T-helper 1 cell treated with Interleukin-12 subunit alpha and Interleukin-12 subunit beta and Interleukin-4 antibody, amounts not matched to agents 30 μg/mL and 1 μg/mL, for 36 hours (primary cell): ENCODE results near the gene DDX59.

Experiments
- H3K27ac Mint-ChIP-seq: one replicate; pipeline ENCODE4 v1.8.0; 2021; ENCODE audit warnings: mild to moderate bottlenecking, mixed read lengths
- H3K27me3 Mint-ChIP-seq: one replicate; pipeline ENCODE4 v1.8.0; 2021; ENCODE audit warnings: low read depth, mixed read lengths
- H3K36me3 Mint-ChIP-seq: one replicate; pipeline ENCODE4 v1.8.0; 2021; ENCODE audit warnings: low read depth, mixed read lengths
- H3K4me1 Mint-ChIP-seq: one replicate; pipeline ENCODE4 v1.8.0; 2021; ENCODE audit warnings: low read depth, mixed read lengths
- H3K4me3 Mint-ChIP-seq: one replicate; pipeline ENCODE4 v1.8.0; 2021; ENCODE audit warnings: mild to moderate bottlenecking, moderate library complexity, mixed read lengths
- H3K9me3 Mint-ChIP-seq: one replicate; pipeline ENCODE4 v1.8.0; 2021; ENCODE audit warnings: mixed read lengths

DDX59 gene

DNA sequence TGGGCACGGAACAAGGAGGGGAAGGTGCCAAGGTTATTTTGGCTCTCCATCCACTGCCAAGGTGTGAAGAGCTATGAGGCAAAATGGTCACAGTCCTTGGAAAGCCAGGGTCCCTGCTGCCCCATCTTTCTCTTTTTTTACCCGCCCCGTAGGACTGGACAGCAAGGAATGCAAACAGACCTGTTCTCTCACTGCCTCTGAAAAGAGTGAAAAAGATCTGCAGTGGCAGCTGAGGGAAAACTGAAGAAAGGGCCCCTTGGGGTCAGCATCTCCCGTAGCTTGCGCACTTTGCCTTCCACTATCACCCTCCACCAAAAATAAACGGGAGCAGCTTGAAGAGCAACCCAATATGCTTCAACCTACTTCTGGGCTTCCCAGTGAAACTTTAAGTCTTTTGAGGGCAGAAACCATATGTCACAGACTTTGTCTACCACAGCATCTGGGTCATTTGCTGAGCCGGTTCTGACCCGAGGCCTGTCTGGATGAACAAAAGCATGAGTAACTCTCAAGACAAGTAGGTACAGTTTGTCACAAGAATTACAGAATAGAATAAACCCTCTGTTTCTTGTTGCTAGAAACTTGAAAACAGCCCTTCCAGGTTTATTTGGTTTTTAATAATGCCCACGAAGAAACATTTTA is 39.7 kb downstream of the DDX59 start:
- Mint-ChIP-seq H3K4me1 (peaks cover 28% of the 10 kb centered on the region), H3K9me3 (no peaks in the 10 kb centered on the region), H3K27me3 (no peaks in the 10 kb centered on the region), H3K36me3 (no peaks in the 10 kb centered on the region), H3K4me3 (no peak overlapping the region), H3K27ac (no peak overlapping the region)

DNA sequence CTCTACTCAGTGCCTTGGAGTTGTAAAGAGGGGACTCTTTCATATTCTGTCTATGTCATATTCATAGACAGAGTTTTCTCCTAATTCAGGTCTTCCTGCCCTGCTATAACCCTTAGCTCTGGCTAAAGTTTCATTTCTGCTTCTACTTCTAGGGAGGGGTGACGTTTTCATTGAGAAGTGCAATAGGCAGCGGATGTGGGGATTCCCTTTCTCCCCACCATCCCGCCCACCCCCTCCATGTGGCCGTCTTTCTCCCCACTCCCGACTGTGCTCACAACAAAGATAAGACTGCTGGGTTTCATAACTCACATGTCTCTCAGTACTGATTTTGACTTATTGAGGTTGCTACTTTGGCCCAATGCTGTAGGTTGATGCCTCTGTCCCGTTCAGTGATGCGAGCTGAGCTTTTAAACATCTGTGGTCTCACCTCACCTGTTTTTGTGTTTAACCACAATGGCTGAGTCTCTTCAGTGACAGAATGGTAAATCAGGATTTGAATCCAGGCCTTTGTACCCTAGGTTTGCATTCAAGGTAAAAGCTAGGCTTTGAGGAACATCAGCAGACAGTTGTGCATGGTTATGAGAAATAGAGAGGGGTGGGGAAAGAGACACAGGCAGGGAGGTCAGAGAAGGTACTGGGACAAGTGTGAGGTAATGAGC is 41.4 kb downstream of the DDX59 start:
- peak overlapping the region; percentile 77 for H3K27ac Mint-ChIP-seq
- H3K36me3 Mint-ChIP-seq = no peaks in the 10 kb centered on the region
- no peaks in the 10 kb centered on the region for H3K9me3 Mint-ChIP-seq
- peak overlapping the region; percentile 59 for H3K4me3 Mint-ChIP-seq
- peaks cover 33% of the 10 kb centered on the region for H3K4me1 Mint-ChIP-seq
- no peaks in the 10 kb centered on the region for H3K27me3 Mint-ChIP-seq

DNA sequence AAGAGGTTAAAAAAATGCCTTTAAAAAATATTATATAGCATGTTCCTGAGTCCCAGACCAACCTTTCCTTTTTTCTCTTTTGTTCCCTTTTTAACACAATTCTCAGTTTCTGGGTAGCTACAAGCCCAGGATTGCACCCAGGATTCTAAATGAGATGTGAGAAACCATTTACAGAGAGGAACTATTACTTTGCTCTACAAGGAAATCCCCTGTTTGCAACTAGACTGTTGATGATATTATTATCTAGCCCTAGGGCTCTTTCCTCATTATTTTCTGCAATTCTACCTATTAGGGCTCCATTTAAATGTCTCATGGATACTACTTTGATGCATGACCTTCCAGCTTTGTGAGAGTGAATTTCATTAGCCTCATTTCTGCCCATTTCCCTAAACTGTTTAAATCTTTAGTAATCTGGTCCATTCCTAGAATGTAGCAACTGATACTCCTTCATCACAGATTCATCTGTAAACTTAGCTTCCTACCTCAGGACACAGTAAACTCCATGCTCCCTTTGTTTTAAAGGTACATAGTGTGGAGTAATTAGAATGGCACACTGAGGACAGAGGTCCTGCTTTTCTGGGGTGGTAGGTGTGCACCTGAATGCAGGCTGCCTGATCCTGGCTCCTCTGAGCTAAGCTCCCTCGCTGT is 42.0 kb downstream of the DDX59 start:
- peaks cover 33% of the 10 kb centered on the region for H3K4me1 Mint-ChIP-seq
- H3K27ac Mint-ChIP-seq = peak overlapping the region; percentile 77
- H3K36me3 Mint-ChIP-seq = no peaks in the 10 kb centered on the region
- H3K4me3 Mint-ChIP-seq = peak overlapping the region; percentile 59
- H3K9me3 Mint-ChIP-seq = no peaks in the 10 kb centered on the region
- no peaks in the 10 kb centered on the region for H3K27me3 Mint-ChIP-seq

DNA sequence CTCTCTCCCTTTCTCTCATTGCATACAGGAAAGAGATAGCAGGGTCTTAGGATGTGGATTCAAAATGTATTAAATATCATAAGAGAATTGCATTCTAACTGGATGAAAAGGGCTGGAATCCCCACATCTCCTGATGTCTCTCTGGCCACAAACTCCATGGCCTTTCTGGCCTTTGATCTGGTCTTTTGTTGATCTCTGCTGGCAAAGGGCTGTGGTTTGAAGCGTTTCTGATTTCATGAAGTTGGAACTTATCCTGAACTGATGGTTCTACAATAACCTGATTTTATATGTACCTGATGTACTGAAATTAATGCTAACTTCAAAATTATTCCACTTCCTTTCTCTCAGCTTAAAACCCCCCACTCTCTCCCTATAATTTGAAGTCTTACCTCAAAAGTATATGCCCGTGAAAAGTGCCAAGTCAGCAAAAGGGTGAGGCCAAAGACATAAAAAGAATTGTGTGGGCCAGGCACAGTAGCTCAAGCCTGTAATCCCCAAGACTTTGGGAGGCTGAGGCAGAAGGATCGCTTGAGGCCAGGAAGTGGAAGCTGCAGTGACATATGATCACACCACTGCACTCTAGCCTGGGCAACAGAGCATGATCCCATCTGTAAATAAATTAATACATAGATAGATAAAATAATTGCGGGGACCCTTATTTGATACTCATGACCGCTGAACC is 42.7 kb downstream of the DDX59 start:
- peak overlapping the region; percentile 5 for H3K27ac Mint-ChIP-seq
- peaks cover 33% of the 10 kb centered on the region for H3K4me1 Mint-ChIP-seq
- H3K27me3 Mint-ChIP-seq = no peaks in the 10 kb centered on the region
- no peaks in the 10 kb centered on the region for H3K9me3 Mint-ChIP-seq
- peak overlapping the region; percentile 23 for H3K4me3 Mint-ChIP-seq
- no peaks in the 10 kb centered on the region for H3K36me3 Mint-ChIP-seq

DNA sequence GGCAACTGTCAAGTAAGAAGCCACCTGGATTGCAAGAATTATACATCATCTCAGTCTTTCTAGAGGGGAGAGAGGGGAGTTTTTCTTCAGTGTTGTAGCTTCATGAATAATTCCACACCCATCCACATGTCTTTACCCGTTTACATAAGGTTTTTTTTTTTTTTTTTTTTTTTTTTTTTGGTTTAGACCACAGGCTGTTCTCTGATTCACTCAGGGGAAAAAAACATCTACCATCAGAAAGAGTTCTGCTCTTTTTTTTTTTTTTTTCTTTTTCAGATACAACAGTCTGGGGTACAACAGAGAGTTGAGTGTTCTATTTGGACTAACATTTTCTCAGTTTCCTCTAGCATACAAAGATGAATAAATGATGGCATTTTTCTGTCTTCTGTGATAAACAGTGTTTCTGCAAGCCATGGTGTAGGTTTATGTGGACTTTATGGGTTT is 44.3 kb downstream of the DDX59 start:
- H3K27ac Mint-ChIP-seq = peak overlapping the region; percentile 53
- no peaks in the 10 kb centered on the region for H3K9me3 Mint-ChIP-seq
- peak overlapping the region; percentile 27 for H3K4me3 Mint-ChIP-seq
- H3K4me1 Mint-ChIP-seq = peaks cover 37% of the 10 kb centered on the region
- no peaks in the 10 kb centered on the region for H3K27me3 Mint-ChIP-seq
- H3K36me3 Mint-ChIP-seq = no peaks in the 10 kb centered on the region

DNA sequence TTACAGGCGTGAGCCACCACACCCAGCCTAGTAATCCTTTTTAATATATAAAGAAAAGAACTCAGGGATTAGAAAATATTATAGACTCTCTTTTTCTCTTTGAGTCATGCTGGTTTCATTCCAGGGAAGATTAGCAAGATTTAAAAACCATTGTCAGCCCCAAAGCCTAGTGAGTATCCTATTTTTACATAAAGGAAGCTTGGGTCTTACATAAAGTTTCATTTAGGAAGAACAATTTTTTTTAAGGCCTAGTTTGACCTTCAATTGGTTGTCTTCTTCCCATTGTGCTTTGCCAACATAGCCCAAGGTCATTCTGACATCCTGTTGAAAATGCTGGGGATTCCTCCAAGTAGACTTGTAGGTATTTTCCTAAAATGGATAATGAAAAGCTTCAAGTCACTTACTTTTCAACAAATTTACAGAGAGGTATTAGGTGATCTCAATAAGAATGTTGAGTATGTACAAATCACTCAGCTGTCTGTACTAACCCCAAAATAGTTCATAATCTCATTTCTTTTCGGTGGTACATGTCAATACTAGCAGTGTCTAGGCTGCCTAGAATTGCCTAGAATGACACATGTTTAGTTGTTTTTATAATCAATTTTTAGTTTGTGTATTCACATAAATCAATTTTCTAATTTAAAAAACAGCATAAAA is 44.9 kb downstream of the DDX59 start:
- H3K27me3 Mint-ChIP-seq = no peaks in the 10 kb centered on the region
- H3K27ac Mint-ChIP-seq = peak overlapping the region; percentile 53
- H3K4me3 Mint-ChIP-seq = peak overlapping the region; percentile 27
- H3K9me3 Mint-ChIP-seq = no peaks in the 10 kb centered on the region
- H3K4me1 Mint-ChIP-seq = peaks cover 38% of the 10 kb centered on the region
- H3K36me3 Mint-ChIP-seq = peaks cover 2% of the 10 kb centered on the region

DNA sequence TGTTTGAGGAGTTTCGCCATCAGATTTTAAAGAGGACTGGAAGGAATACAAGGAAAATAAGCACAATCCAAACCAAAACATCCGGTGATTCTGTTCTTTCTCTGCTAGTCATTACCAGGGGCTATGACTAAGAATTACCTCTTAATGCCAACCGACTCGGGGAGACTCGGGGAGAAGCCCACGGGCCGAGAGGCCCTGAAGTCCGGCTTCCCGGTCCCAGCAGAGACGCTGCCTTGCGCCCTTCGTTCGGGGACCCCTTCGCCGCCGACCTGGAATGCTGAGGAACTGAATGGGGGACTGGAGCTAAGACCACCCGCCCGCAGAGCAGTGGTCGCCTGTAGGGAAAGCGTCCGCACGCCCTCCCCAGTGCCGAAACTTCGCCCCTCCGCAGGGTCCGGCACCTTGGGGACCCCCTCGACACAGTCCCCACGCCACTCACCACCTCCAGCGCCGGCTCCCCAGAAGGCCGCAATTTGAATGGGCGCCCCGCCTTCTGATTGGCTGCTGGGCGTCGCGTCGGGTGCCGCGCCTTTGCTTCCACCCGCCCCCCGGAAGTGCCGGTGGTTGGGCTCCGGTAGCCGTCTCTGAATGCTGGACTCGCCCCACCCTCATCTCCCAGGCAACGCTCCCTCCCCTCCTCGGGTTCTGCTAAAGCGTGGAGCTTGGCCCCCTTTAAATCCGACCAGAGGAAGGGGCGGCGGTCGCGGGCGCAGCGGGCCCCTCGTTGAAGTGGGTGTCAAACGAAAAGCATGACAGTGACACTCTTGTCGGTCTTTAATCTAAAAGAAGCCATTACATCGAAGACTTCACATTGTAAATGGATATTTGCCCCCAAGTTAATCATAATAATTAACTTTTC is 49.2 kb downstream of the DDX59 start, which contains the start of gene KIF14:
Gene KIF14 (minus strand): TSS at position 479 of the 859 bp plus-strand sequence. CDS start 2,028 bp downstream, outside the sequence.
- no peaks in the 10 kb centered on the region for H3K9me3 Mint-ChIP-seq
- peak within 1 kb of the TSS; percentile 94 for H3K4me3 Mint-ChIP-seq
- peaks cover 23% of the 10 kb centered on the region for H3K36me3 Mint-ChIP-seq
- H3K4me1 Mint-ChIP-seq = peaks cover 38% of the 10 kb centered on the region
- no peaks in the 10 kb centered on the region for H3K27me3 Mint-ChIP-seq
- peak within 1 kb of the TSS; percentile 94 for H3K27ac Mint-ChIP-seq

DNA sequence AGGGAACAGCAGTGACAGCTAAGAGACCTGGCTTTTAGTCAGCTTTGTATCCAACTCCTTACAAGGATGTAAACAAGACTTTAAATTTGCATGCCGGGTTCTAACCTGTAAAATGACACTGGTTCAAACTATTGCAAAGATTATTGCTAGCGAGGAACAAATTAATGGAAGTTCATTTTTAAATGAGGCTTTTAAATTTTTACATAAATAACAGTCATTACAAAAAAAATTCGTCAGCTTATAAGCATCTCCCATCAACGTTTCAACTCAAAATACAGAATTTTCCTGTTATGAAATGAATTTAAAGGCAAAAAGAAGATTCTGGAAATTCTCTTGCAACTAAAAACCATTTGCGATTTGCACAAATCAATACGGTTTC is 49.8 kb downstream of the DDX59 start:
- no peaks in the 10 kb centered on the region for H3K9me3 Mint-ChIP-seq
- peak overlapping the region; percentile 94 for H3K4me3 Mint-ChIP-seq
- peak overlapping the region; percentile 94 for H3K27ac Mint-ChIP-seq
- H3K27me3 Mint-ChIP-seq = no peaks in the 10 kb centered on the region
- H3K36me3 Mint-ChIP-seq = peaks cover 27% of the 10 kb centered on the region
- H3K4me1 Mint-ChIP-seq = peaks cover 32% of the 10 kb centered on the region

DNA sequence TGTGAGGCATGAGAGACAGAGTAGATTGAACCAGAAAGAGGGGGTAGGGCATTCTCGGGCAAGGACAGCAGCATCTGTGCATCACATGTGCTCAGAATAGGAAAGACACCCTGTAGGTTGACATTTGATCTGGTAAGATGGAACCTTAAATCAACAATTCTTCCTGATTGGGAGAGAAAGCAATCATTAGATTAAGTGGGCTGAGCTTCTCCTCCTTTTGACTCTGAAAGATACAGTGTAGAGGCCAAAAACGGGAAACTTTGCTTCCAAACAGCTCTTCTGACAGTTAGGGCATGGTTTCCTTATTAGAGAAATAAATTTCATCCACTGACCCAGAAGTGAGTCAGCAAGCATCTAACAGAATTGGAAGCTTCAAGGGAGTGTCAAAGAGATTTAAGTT is 58.9 kb downstream of the DDX59 start:
- no peak overlapping the region for H3K27ac Mint-ChIP-seq
- no peak overlapping the region for H3K4me3 Mint-ChIP-seq
- peaks cover 6% of the 10 kb centered on the region for H3K4me1 Mint-ChIP-seq
- peaks cover 35% of the 10 kb centered on the region for H3K36me3 Mint-ChIP-seq
- no peaks in the 10 kb centered on the region for H3K27me3 Mint-ChIP-seq
- H3K9me3 Mint-ChIP-seq = no peaks in the 10 kb centered on the region

DNA sequence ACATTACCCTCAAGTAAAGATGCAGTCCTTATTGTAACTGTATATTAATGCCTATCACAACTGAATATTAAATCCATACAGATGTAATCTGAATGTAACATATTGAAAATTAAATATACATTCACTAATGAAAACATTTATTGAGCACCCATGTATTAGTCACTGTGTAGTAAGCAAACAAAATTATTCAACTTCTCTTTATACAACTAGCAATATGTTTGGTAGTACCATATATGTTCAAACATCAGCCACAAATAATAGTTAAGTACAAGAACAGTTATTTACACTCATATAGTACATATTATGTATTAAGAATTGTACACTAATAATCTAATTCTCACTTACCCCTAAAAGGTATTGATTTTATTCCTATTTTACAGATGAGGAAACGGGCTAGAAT is 67.1 kb downstream of the DDX59 start:
- H3K27ac Mint-ChIP-seq = no peak overlapping the region
- H3K27me3 Mint-ChIP-seq = no peaks in the 10 kb centered on the region
- peaks cover 3% of the 10 kb centered on the region for H3K4me1 Mint-ChIP-seq
- H3K9me3 Mint-ChIP-seq = no peaks in the 10 kb centered on the region
- peaks cover 38% of the 10 kb centered on the region for H3K36me3 Mint-ChIP-seq
- H3K4me3 Mint-ChIP-seq = no peak overlapping the region
